ENCODE measurements around the gene CFAP119. TPM values are rescaled to one million over a fixed set of nuclear protein-coding genes. Genes with fewer than 3 reads are reported as not detected.

CFAP119 gene
- total and polyA plus RNA-seq, 4 donors: 0.33 to 2.7 (median 1.2) TPM

DNA sequence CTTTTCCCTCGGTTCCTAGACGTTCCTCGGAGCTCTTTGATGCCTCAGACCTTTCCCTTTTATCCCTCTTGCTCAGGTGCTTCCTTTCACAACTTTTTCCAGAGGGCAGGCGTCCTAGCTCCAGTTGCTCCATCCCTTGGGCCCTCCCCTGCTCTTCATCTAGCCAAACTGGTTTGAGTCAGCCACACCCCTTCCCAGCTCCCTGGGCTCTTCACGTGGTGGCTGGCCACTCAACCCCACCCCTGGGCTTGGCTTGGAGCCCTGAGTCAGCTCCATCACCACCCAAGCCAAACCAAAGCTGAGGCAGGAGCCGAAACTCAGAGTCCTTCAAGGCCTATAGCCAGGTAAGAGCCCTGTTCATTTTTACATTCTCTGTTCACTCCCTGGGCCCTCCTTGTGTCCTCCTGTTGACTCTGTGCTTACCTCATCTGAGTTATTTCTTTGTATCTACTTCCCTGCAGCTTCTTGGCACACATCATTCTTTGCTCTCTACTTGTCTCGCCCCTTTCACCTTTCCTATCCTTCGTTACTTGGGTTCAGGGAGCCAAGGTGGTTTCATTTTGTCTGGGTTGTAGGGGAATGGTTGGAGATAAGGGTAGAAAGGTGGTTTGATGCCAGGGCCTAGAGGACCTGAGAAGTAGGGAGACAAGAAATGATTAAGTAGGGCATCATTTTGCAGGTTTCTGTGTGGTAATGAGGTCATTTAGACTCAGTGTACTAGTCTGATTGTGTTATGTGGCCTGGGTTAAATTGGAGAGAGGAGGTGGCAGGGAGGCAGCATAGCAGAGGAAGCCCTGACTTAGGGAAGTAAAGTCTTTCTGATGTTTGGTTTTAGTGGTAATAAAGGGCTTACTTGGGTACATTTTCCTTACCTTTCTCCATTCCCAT, 21.3 kb downstream of the CFAP119 start:
- TF ChIP-seq RXRA (IDR thresholded peaks at IDR 0.05): peak in 1 of 2 donors; percentile 61
- no peak for TF ChIP-seq REST (IDR thresholded peaks at IDR 0.05)
- TF ChIP-seq GABPA (IDR thresholded peaks at IDR 0.05 in 1 of 2, conservative IDR thresholded peaks at IDR 0.05 in 1 of 2): no peak
- peak in 1 of 2 donors; percentile 29 for TF ChIP-seq EGR1 (IDR thresholded peaks at IDR 0.05; ENCODE audit: low read depth in 2 of 2)
- peak; percentile 30 for TF ChIP-seq YY1 (IDR thresholded peaks at IDR 0.05)
- TF ChIP-seq HNF4A (conservative IDR thresholded peaks at IDR 0.05): peak in 1 of 2 donors; percentile 51
- TF ChIP-seq TAF1 (conservative IDR thresholded peaks at IDR 0.05): no peak
- TF ChIP-seq MAX (IDR thresholded peaks at IDR 0.05): peak; percentile 34
- TF ChIP-seq JUND (IDR thresholded peaks at IDR 0.05): peak in 1 of 2 donors; percentile 11
- TF ChIP-seq SP1 (IDR thresholded peaks at IDR 0.05): peak; percentile 47
- Histone ChIP-seq H3K4me1 (ENCODE audit: control insufficient read depth in 4 of 4, insufficient read depth in 4 of 4, low read length in 3 of 4) (peaks cover 4 to 18% (median 8%) of the 10 kb centered on the region in 4 donors), H3K9me3 (ENCODE audit: control insufficient read depth in 4 of 4, low read length in 3 of 4) (no peaks in the 10 kb centered on the region), H3K36me3 (ENCODE audit: control insufficient read depth in 4 of 4, insufficient read depth in 3 of 4, low read depth in 1 of 4, low read length in 3 of 4) (peaks cover 15 to 36% (median 29%) of the 10 kb centered on the region in 4 donors), H3K9ac (ENCODE audit: low read depth in 1 of 2, low read length in 2 of 2) (no peak overlapping the region), H3K27ac (ENCODE audit: low read depth in 1 of 2, low read length in 2 of 2) (peak overlapping the region; percentile 9 to 38), H3K27me3 (ENCODE audit: control insufficient read depth in 4 of 4, insufficient read depth in 4 of 4, low read length in 3 of 4) (no peaks in the 10 kb centered on the region), H3K4me3 (ENCODE audit: low read depth in 1 of 3, low read length in 3 of 3) (no peak overlapping the region)
- WGBS: 54% methylated on average over 8 of the region's 8 CpGs
- DNase-seq (ENCODE audit: low spot score): peak; percentile 72

GRCh38 chr16:30738984-30739951, 22.6 kb downstream of the CFAP119 start:
- Histone ChIP-seq H3K9me3 (ENCODE audit: control insufficient read depth in 4 of 4, low read length in 3 of 4) (no peaks in the 10 kb centered on the region), H3K36me3 (ENCODE audit: control insufficient read depth in 4 of 4, insufficient read depth in 3 of 4, low read depth in 1 of 4, low read length in 3 of 4) (peaks cover 17 to 43% (median 34%) of the 10 kb centered on the region in 4 donors), H3K27ac (ENCODE audit: low read depth in 1 of 2, low read length in 2 of 2) (no peak overlapping the region), H3K27me3 (ENCODE audit: control insufficient read depth in 4 of 4, insufficient read depth in 4 of 4, low read length in 3 of 4) (no peaks in the 10 kb centered on the region), H3K4me3 (ENCODE audit: low read depth in 1 of 3, low read length in 3 of 3) (no peak overlapping the region), H3K9ac (ENCODE audit: low read depth in 1 of 2, low read length in 2 of 2) (no peak overlapping the region), H3K4me1 (ENCODE audit: control insufficient read depth in 4 of 4, insufficient read depth in 4 of 4, low read length in 3 of 4) (peaks cover 0 to 7% (median 5%) of the 10 kb centered on the region in 4 donors)
- DNase-seq (ENCODE audit: low spot score): no peak
- WGBS: 95% methylated on average over 37 of the region's 37 CpGs
- TF ChIP-seq RXRA (IDR thresholded peaks at IDR 0.05) (no peak), RAD21 (IDR thresholded peaks at IDR 0.05) (no peak), REST (IDR thresholded peaks at IDR 0.05) (no peak)
